Epithelial cell of esophagus (primary cell): ENCODE data around the gene CREBBP.

Experiments used
- DNase-seq: peaks from one replicate; pipeline ENCODE4 v3.0.0; 2010; ENCODE audit warnings: low read depth
- H3K4me3 ChIP-seq: 2 replicates; pipeline ENCODE4 v1.5.1; 2011; ENCODE audit warnings: mild to moderate bottlenecking, low read length, control low read depth
- TF ChIP-seq, protein P1 (sequence below): IDR thresholded peaks from 2 replicates; pipeline ENCODE4 v1.5.1; 2011; ENCODE audit warnings: low read depth, mild to moderate bottlenecking, low read length, control low read depth, inconsistent platforms; ENCODE audit not compliant: insufficient read depth; ENCODE audit errors: missing control alignments

The CREBBP gene

DNA sequence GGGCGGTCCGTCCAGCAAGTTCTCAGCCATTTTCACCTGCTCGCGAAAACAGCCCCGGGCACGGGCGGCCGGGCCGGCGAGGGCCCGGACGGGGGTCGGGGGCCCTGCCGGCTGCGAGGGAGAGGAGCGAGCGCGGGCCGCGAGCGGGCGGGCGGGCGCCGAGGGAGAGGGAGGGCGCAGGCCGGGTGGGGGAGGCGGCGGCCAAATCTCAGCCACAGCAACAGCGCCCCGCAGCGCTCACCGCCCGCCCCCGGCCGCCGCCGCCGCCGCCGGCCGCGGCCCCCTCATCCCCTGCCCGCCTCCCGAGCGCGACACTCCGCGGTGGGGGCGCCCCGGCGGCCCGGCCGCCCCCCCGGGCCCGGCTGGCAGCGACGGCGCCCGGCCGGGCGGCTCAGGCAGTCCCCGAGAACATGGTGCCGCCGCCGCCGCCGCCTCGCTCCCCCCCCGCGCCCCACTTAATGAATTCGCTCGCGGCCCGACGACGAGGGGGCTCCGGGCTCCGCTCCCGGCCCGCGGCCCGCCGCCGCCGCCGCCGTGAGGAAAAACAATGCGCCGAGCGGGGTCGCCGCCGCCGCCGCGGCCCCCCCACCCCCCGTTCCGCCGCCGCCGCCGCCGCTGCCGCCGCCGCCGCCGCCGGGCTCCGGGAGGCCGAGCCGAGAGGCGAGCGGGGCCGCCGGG is 487 bp downstream of the CREBBP start:
- H3K4me3 ChIP-seq: peak overlapping the region; percentile 71
- peak; percentile 71 for DNase-seq
- TF ChIP-seq, protein P1, sequence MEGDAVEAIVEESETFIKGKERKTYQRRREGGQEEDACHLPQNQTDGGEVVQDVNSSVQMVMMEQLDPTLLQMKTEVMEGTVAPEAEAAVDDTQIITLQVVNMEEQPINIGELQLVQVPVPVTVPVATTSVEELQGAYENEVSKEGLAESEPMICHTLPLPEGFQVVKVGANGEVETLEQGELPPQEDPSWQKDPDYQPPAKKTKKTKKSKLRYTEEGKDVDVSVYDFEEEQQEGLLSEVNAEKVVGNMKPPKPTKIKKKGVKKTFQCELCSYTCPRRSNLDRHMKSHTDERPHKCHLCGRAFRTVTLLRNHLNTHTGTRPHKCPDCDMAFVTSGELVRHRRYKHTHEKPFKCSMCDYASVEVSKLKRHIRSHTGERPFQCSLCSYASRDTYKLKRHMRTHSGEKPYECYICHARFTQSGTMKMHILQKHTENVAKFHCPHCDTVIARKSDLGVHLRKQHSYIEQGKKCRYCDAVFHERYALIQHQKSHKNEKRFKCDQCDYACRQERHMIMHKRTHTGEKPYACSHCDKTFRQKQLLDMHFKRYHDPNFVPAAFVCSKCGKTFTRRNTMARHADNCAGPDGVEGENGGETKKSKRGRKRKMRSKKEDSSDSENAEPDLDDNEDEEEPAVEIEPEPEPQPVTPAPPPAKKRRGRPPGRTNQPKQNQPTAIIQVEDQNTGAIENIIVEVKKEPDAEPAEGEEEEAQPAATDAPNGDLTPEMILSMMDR: peak; percentile 22

DNA sequence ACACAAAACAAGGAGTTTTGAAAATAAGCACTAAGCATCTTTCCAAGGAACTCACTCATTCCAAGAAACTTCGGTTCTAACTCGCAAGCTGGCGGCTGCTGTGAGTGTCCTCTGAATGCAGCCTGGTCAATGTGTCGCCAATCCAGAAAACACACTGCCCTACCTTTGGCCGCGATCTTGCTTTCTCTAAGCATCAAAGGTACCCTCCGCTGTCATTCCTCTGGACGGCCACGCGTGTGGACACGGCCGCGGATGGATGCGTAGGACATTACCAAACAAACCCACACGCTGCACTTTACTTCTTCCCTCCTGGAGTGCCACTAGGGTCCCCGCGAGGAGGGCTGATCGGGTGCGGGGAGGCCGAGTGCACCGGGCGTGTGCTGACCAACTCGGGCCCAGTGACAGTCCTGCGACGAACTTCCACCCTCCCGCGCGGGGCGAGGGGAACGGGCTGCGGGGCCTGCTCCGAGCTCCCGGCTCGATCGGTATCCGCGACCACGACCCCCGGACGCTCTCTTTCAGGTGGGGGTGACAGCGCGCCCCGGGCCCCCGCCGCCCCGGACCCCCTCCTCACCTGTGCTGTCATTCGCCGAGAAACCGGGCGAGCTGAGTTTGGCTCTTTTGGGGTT is 1.1 kb downstream of the CREBBP start:
- TF ChIP-seq, protein P1: no peak
- peak overlapping the region; percentile 71 for H3K4me3 ChIP-seq
- peak; percentile 16 for DNase-seq

GRCh38 chr16:3878610-3879009 is 1.9 kb downstream of the CREBBP start:
- H3K4me3 ChIP-seq: peak overlapping the region; percentile 71
- TF ChIP-seq, protein P1: no peak
- DNase-seq: no peak

DNA sequence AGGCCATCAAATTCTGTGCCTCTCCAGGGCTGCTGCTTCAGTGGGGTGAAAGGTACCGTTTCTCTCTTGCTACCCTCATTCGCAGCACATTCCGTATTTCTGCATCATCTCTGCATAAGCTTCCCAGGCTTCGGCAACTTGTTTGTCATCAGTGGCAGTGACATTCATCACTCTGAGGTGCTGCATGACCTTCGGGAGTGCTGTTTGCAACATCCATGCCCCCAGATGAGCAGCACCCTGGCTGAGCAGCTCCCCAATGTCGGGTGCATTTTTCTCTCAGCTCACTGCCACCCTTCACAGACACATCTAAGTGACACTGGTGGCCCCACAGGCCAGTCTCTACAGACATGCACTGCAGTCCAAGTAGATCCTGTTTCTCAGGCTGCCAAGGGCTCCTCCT is 3.8 kb downstream of the CREBBP start:
- TF ChIP-seq, protein P1: no peak
- DNase-seq: peak; percentile 22
- no peak overlapping the region for H3K4me3 ChIP-seq

DNA sequence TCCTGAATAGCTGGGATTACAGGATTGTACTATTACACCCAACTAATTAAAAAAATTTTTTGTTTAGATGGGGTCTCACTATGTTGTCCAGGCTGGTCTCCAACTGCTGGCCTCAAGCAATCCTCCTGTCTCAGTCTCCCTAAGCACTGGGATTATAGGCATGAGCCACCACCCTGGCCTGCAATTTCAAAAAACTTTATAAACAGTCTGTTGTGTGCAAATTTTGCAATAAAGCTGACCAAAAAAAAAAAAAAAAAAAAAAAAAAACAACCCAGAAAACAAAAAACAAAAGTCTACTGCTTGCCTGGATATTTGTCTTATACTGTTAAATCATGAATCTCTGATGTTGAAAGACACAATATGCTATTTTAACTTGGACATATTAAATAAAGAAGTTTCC is 4.4 kb downstream of the CREBBP start:
- H3K4me3 ChIP-seq: no peak overlapping the region
- TF ChIP-seq, protein P1: no peak
- no peak for DNase-seq

DNA sequence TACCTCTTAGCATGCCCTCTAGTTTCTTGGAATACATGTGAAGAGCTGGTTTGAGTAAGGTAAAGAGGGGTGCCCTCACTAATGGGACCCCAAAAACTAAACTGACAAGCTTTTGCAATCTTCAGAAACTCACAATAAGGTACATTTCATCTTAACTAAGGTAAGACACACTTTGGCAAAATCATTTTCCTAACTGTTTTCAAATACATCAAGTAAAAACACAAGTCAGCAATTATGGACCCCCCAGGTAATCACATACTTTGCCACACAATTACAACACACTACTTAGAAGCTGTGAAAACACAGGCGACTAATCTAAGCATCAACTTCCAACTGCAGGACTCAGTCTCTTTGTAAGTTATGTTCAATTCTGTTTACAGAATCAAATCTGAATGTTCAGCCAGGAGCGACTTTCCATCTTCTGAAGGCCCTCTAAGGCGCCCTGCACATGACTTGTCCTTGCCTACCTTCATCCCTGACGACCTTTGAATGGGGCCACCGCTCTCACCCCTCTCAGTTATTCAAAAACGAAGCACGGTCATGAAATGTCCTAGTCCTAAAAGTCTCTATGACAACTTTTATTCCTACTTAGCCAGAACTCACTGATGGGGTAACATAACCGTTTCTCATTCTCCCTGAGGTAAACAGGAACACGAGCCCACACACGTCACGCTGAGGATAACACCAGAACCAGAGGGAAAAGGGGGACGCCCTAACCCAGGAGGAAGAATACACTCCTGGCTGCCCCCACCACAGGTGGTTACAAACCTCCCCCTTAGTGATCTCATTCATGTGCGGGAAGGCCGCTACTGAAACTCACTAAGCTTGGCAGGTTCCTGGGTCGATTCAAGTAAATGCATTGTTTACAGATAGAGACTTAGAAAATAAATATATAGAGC is 5.5 kb downstream of the CREBBP start:
- H3K4me3 ChIP-seq: no peak overlapping the region
- no peak for DNase-seq
- TF ChIP-seq, protein P1: no peak
